ENCODE data around the gene TGFBR1. TPM values are rescaled to one million over a fixed set of nuclear protein-coding genes. Genes with fewer than 3 reads are reported as not detected.

The TGFBR1 gene
- total and polyA plus RNA-seq, 3 donors from 2014 or later, result 20.9 to 30.8 (median 28.7) TPM

DNA sequence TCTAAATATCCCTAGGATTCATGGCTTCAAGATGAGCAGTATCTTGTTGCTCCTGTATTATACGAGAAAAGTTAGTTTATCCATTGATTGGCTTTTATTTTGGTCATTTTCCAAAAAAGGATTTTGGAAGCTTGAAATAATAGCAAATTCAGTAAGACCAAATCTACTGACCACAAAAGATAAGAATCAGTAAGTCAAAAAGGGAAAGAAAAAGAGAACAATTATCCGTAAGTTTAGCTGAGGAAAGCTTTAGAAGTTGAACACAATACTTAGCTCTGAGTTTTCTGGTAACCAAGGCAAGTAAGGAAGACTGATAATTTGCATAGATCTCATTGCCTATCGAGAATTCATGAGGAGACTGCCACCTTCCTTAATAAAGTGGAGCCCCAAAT lies 9.1 kb downstream of the TGFBR1 start:
- 68 to 69% methylated on average over 3 of the region's 3 CpGs for WGBS, 2 donors

DNA sequence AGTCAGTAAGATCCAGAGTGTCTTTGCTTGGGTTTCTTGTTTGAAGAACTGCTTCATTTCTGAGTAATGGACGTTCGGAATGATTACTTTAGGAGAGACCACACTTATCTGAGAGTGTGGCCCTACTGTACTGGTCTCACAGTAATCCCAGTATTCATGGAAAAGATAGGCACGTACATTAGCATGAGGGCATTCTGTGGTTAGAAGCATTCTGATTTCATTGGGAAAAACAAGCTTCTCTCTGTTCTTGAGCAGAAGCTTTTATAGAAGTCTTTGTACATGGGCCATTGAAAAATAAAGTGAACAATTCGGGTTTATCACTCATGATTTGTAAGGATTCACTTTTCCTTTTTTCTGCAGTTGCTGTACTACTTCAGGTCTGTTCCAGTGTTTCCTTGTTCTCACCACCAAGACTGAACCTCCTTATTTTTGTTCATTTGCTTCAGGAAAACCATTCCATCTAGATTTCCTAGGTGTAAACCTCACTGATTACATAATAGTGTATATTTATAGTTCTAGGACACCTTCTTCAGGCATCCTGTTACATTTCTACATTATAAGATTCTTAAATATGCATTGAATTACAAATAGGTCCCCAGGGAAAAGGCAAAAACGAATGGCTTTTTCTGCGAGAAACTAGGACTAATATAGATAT lies 10.1 kb downstream of the TGFBR1 start:
- WGBS, 2 donors, result 69 to 76% methylated on average over 6 of the region's 6 CpGs

More for the DNA sequence above, 9.1 kb downstream of the TGFBR1 start:
- DNase-seq, result no peak
- Histone ChIP-seq H3K9me3 (no peaks in the 10 kb centered on the region), H3K27ac (no peak overlapping the region), H3K4me1 (peaks cover 15% of the 10 kb centered on the region), H3K27me3 (no peaks in the 10 kb centered on the region), H3K4me3 (no peak overlapping the region), H3K36me3 (ENCODE audit: low read depth, missing control alignments) (no peaks in the 10 kb centered on the region)
- intact Hi-C loops (cut with DNase I; ENCODE audit: low total_unique reads), result no loop called here
- TF ChIP-seq, protein P1, sequence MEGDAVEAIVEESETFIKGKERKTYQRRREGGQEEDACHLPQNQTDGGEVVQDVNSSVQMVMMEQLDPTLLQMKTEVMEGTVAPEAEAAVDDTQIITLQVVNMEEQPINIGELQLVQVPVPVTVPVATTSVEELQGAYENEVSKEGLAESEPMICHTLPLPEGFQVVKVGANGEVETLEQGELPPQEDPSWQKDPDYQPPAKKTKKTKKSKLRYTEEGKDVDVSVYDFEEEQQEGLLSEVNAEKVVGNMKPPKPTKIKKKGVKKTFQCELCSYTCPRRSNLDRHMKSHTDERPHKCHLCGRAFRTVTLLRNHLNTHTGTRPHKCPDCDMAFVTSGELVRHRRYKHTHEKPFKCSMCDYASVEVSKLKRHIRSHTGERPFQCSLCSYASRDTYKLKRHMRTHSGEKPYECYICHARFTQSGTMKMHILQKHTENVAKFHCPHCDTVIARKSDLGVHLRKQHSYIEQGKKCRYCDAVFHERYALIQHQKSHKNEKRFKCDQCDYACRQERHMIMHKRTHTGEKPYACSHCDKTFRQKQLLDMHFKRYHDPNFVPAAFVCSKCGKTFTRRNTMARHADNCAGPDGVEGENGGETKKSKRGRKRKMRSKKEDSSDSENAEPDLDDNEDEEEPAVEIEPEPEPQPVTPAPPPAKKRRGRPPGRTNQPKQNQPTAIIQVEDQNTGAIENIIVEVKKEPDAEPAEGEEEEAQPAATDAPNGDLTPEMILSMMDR (IDR thresholded peaks at IDR 0.05), result no peak
- no peak for TF ChIP-seq POLR2A (IDR thresholded peaks at IDR 0.05)

DNA sequence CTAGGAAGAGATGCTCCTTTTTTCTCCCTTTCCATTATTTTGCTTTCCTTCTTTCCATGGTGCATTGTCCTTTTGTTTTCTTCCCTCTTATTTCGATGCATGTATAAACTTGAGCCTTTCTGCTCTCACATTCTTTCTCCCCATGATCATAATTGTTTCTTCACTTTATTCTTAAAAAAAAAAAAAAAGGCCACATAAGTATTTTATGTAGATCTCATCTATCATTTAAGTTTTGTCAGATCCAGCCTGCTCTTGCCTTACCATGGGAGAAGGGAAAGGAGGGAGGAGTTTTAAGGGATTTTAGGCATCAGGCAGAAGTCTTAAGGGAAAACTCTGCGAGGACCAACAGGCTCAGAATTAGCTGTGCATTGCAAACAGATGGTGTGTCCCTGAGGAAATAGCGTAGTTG lies 11.1 kb downstream of the TGFBR1 start:
- intact Hi-C loops (cut with DNase I; ENCODE audit: low total_unique reads), result no loop called here

More for the DNA sequence above, 10.1 kb downstream of the TGFBR1 start:
- H3K36me3 ChIP-seq (ENCODE audit: low read depth, missing control alignments), result no peaks in the 10 kb centered on the region
- TF ChIP-seq, protein P1 (IDR thresholded peaks at IDR 0.05), result no peak
- TF ChIP-seq POLR2A (IDR thresholded peaks at IDR 0.05), result no peak
- H3K9me3 ChIP-seq, result no peaks in the 10 kb centered on the region
- H3K27ac ChIP-seq, result no peak overlapping the region
- H3K4me3 ChIP-seq, result no peak overlapping the region
- intact Hi-C loops (cut with DNase I; ENCODE audit: low total_unique reads), result no loop called here
- peaks cover 15% of the 10 kb centered on the region for H3K4me1 ChIP-seq
- no peak for DNase-seq
- H3K27me3 ChIP-seq, result no peaks in the 10 kb centered on the region

DNA sequence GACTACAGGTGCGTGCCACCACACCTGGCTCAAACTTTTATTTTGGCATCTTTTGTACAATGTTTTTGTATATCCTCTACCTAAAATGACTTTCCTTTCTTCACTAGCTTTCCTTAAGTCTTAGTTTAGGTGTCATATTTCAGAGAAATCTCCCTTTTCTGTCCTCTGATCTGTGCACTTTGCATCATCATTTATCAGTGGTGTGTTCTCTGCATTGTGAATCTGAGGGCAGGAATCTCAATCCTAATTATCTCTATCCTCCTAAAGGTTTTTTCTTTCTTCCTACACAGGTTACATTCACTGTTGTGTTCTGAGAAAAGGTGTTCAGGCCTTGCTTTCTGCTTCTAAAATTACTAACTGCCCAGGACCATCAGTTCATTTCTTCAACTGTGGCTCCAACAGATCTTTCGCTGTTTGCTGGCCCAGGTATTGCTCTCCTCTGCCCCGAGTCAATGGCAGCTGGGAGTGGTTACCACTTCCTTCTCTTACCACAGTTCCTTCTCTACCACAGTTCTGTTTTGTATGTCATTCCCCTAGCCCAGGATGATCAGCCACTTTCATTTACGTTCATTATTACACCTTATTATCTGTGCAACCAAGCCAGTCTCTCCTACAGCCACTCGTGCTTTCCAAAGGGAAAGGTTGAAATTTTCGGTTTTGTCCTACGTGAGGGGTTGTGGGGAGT lies 14.0 kb downstream of the TGFBR1 start:
- no peaks in the 10 kb centered on the region for H3K27me3 ChIP-seq
- intact Hi-C loops (cut with DNase I; ENCODE audit: low total_unique reads), result no loop called here

More for the DNA sequence above, 11.1 kb downstream of the TGFBR1 start:
- H3K9me3 ChIP-seq, result no peaks in the 10 kb centered on the region
- no peak overlapping the region for H3K4me3 ChIP-seq
- WGBS, 2 donors, result 69 to 76% methylated on average over 3 of the region's 3 CpGs
- peaks cover 15% of the 10 kb centered on the region for H3K4me1 ChIP-seq
- TF ChIP-seq, protein P1 (IDR thresholded peaks at IDR 0.05), result no peak
- no peak for TF ChIP-seq POLR2A (IDR thresholded peaks at IDR 0.05)
- H3K27ac ChIP-seq, result no peak overlapping the region
- no peaks in the 10 kb centered on the region for H3K36me3 ChIP-seq (ENCODE audit: low read depth, missing control alignments)
- H3K27me3 ChIP-seq, result no peaks in the 10 kb centered on the region
- no peak for DNase-seq

More for the DNA sequence above, 14.0 kb downstream of the TGFBR1 start:
- WGBS, 2 donors, result 85 to 93% methylated on average over 7 of the region's 7 CpGs
- no peak for DNase-seq
- peaks cover 10% of the 10 kb centered on the region for H3K4me1 ChIP-seq
- TF ChIP-seq, protein P1 (IDR thresholded peaks at IDR 0.05), result no peak
- no peak for TF ChIP-seq POLR2A (IDR thresholded peaks at IDR 0.05)
- H3K27ac ChIP-seq, result no peak overlapping the region
- H3K4me3 ChIP-seq, result no peak overlapping the region
- H3K9me3 ChIP-seq, result no peaks in the 10 kb centered on the region
- H3K36me3 ChIP-seq (ENCODE audit: low read depth, missing control alignments), result no peaks in the 10 kb centered on the region
